Left cardiac atrium (tissue), 4 donors: ENCODE data around the gene NECTIN1. TPM values are rescaled to one million over a fixed set of nuclear protein-coding genes. Genes with fewer than 3 reads are reported as not detected.

Experiments used
- ATAC-seq, 2 donors: fragments of 200-7000 bp; cut with Tn5 transposase; one replicate each; pipeline ENCODE4 v1.9.1; 2020; ENCODE audit warnings: mild to moderate bottlenecking in 2 of 2, moderate library complexity in 2 of 2
- DNase-seq: peaks from one replicate; pipeline ENCODE4 v3.0.0-alpha.2; 2020
- intact Hi-C, 2 donors: fragments of 100-400 bp; cut with DNase I; formaldehyde crosslinking; loops; one replicate each; pipeline versions ENCODE4 v1.14.1 to v1.15.1; 2022 to 2023
- total RNA-seq, 2 donors: library from RNA; stranded (reverse); fragmentation: NEBNext Ultra II Directional; extraction: Animal tissue kit (Norgen Biotek cat#: 25700); gene quantifications; one replicate each; pipeline ENCODE4 v1.2.1, GENCODE V29; 2021
- donor health status: DM: no; HTN: yes; CAD: no.
- donor health status: DM: no; HTN: yes; CAD: no; lungs with severe emphysema.
- donor health status: DM: yes; HTN: yes; CAD: no.
- donor health status: Dilated cardiomyopathy.

NECTIN1 gene
- total RNA-seq, 2 donors from 2014 or later, result 6.6 to 8.8 TPM

GRCh38 chr11:119666061-119666460 lies 62.9 kb downstream of the NECTIN1 start:
- intact Hi-C loops, result loop anchor here (1.0 to 10.0 kb wide), 6 partner anchors 61 to 442 kb away; partner anchors contain the start of gene NECTIN1 (in 1 of the 2)
- ATAC-seq (no peak), DNase-seq (no peak)

- DNase-seq (no peak), ATAC-seq (no peak)
- intact Hi-C loops, result loop anchor here (5.0 to 10.0 kb wide), 6 partner anchors 62 to 442 kb away; partner anchors contain the start of gene NECTIN1 (in 1 of the 2)
Measured at GRCh38 chr11:119664701-119665420, 64.1 kb downstream of the NECTIN1 start.

- DNase-seq (no peak), ATAC-seq (no peak)
- intact Hi-C loops, result loop anchor here in 1 of 2 donors (5.0 to 10.0 kb wide), 2 partner anchors 68 to 351 kb away; no protein-coding TSS in a partner anchor
Measured at GRCh38 chr11:119664063-119664572, 64.9 kb downstream of the NECTIN1 start.

GRCh38 chr11:119663279-119663678 lies 65.7 kb downstream of the NECTIN1 start:
- intact Hi-C loops, result loop anchor here in 1 of 2 donors (5.0 to 10.0 kb wide), 2 partner anchors 69 to 352 kb away; no protein-coding TSS in a partner anchor
- DNase-seq, result no peak
- ATAC-seq, result no peak

GRCh38 chr11:119661226-119661625 lies 67.8 kb downstream of the NECTIN1 start:
- ATAC-seq, result no peak
- intact Hi-C loops, result loop anchor here in 1 of 2 donors (5.0 to 10.0 kb wide), 2 partner anchors 71 to 354 kb away; no protein-coding TSS in a partner anchor
- DNase-seq, result no peak

GRCh38 chr11:119659971-119660723 lies 68.9 kb downstream of the NECTIN1 start:
- no peak for DNase-seq
- ATAC-seq, result no peak
- intact Hi-C loops, result loop anchor here in 1 of 2 donors (5.0 to 10.0 kb wide), 2 partner anchors 72 to 355 kb away; no protein-coding TSS in a partner anchor

GRCh38 chr11:119652907-119653659 lies 75.9 kb downstream of the NECTIN1 start:
- no peak for ATAC-seq
- intact Hi-C loops, result no loop called here
- DNase-seq, result no peak

GRCh38 chr11:119651802-119652584 lies 77.0 kb downstream of the NECTIN1 start:
- ATAC-seq, result no peak
- intact Hi-C loops, result no loop called here
- no peak for DNase-seq

GRCh38 chr11:119650251-119650650 lies 78.7 kb downstream of the NECTIN1 start:
- no peak for ATAC-seq
- intact Hi-C loops, result no loop called here
- DNase-seq, result no peak

GRCh38 chr11:119647254-119647653 lies 81.7 kb downstream of the NECTIN1 start:
- ATAC-seq (no peak), DNase-seq (no peak)
- intact Hi-C loops, result no loop called here

- DNase-seq (no peak), ATAC-seq (no peak)
Measured at GRCh38 chr11:119645018-119645417, 84.0 kb downstream of the NECTIN1 start.

GRCh38 chr11:119644502-119644901 lies 84.5 kb downstream of the NECTIN1 start:
- intact Hi-C loops, result no loop called here
- ATAC-seq (no peak), DNase-seq (no peak)

More at GRCh38 chr11:119645018-119645417, 84.0 kb downstream of the NECTIN1 start:
- intact Hi-C loops, result no loop called here

GRCh38 chr11:119643876-119644225 lies 85.1 kb downstream of the NECTIN1 start:
- DNase-seq, result no peak
- ATAC-seq, result no peak
- intact Hi-C loops, result no loop called here

GRCh38 chr11:119643212-119643875 lies 85.7 kb downstream of the NECTIN1 start:
- DNase-seq (no peak), ATAC-seq (no peak)
- intact Hi-C loops, result no loop called here

- intact Hi-C loops, result no loop called here
- ATAC-seq (no peak), DNase-seq (no peak)
Measured at GRCh38 chr11:119641983-119642745, 86.8 kb downstream of the NECTIN1 start.

- DNase-seq (no peak), ATAC-seq (no peak)
- intact Hi-C loops, result no loop called here
Measured at GRCh38 chr11:119640541-119640940, 88.5 kb downstream of the NECTIN1 start.

GRCh38 chr11:119639642-119640205 lies 89.3 kb downstream of the NECTIN1 start:
- intact Hi-C loops, result no loop called here
- ATAC-seq (no peak), DNase-seq (no peak)
